Measurements from ENCODE around the gene TCL1B. TPM values are rescaled to one million over a fixed set of nuclear protein-coding genes. Genes with fewer than 3 reads are reported as not detected.

TCL1B gene
- total RNA-seq, 1 donor from 2014 or later, result not detected

DNA sequence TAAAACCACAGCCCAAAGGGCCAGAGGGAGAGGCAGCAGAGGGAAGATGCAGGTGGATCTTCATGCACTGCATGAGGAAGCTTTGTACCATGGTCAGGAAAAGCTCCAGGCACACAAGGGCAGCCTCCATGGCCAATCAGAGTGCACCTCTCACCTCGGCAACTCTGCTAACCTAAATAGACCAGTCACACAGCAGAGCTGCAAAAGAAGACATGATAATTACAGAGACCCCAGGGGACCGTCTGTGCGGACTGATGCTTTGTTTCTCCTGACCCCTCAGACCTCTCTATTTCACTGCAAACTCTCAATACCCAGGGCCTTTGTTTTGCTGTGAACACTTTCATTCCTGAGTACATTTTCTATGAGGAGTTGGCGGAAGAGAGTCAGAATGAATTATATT is 10.7 kb upstream of the TCL1B start:
- Mint-ChIP-seq H3K27me3 (ENCODE audit: unreplicated experiment) (no peaks in the 10 kb centered on the region), H3K4me1 (ENCODE audit: unreplicated experiment) (no peaks in the 10 kb centered on the region), H3K9me3 (ENCODE audit: unreplicated experiment) (no peaks in the 10 kb centered on the region), H3K4me3 (ENCODE audit: unreplicated experiment) (no peak overlapping the region), H3K27ac (ENCODE audit: unreplicated experiment) (no peak overlapping the region), H3K36me3 (ENCODE audit: low read depth, unreplicated experiment) (no peaks in the 10 kb centered on the region)
- TF ChIP-seq, protein P1, sequence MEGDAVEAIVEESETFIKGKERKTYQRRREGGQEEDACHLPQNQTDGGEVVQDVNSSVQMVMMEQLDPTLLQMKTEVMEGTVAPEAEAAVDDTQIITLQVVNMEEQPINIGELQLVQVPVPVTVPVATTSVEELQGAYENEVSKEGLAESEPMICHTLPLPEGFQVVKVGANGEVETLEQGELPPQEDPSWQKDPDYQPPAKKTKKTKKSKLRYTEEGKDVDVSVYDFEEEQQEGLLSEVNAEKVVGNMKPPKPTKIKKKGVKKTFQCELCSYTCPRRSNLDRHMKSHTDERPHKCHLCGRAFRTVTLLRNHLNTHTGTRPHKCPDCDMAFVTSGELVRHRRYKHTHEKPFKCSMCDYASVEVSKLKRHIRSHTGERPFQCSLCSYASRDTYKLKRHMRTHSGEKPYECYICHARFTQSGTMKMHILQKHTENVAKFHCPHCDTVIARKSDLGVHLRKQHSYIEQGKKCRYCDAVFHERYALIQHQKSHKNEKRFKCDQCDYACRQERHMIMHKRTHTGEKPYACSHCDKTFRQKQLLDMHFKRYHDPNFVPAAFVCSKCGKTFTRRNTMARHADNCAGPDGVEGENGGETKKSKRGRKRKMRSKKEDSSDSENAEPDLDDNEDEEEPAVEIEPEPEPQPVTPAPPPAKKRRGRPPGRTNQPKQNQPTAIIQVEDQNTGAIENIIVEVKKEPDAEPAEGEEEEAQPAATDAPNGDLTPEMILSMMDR (IDR thresholded peaks at IDR 0.05; ENCODE audit: unreplicated experiment), result no peak
- no peak for DNase-seq (ENCODE audit: low spot score)

DNA sequence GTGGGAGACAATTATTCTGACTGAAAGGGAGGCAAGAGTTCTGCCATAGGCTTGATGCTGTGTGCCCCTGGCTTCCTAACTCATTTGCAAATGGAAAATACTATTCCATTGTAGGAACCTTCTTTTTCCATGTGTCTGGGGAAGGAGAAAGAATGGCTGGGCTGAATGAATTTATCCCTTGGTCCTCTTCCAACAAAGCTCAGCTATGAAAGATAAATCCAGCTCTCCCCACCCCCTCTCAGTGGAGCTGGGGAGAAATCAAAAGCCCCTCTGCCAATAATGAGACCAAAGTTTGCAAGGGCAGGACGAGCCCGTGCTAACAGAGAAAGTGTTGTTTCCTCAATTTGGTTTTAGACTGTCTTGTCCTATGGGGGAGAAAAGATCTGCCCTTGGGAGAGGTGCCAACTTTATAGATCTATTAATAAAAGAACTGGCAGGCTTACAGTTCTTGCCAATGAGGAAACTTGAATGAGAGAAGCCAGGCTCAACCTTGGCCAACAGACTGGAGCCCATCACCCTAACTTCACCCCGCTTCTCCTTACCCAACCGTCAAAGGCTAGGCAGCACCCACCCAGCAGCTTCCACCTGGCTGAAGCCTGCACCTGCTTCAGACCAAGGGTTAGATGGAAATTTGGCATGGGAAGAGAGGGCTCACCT is 8.9 kb upstream of the TCL1B start:
- no peaks in the 10 kb centered on the region for H3K9me3 Mint-ChIP-seq (ENCODE audit: unreplicated experiment)
- TF ChIP-seq, protein P1 (IDR thresholded peaks at IDR 0.05; ENCODE audit: unreplicated experiment), result no peak
- H3K27ac Mint-ChIP-seq (ENCODE audit: unreplicated experiment), result no peak overlapping the region
- H3K36me3 Mint-ChIP-seq (ENCODE audit: low read depth, unreplicated experiment), result no peaks in the 10 kb centered on the region
- no peaks in the 10 kb centered on the region for H3K27me3 Mint-ChIP-seq (ENCODE audit: unreplicated experiment)
- no peak for DNase-seq (ENCODE audit: low spot score)
- H3K4me3 Mint-ChIP-seq (ENCODE audit: unreplicated experiment), result no peak overlapping the region
- H3K4me1 Mint-ChIP-seq (ENCODE audit: unreplicated experiment), result no peaks in the 10 kb centered on the region

DNA sequence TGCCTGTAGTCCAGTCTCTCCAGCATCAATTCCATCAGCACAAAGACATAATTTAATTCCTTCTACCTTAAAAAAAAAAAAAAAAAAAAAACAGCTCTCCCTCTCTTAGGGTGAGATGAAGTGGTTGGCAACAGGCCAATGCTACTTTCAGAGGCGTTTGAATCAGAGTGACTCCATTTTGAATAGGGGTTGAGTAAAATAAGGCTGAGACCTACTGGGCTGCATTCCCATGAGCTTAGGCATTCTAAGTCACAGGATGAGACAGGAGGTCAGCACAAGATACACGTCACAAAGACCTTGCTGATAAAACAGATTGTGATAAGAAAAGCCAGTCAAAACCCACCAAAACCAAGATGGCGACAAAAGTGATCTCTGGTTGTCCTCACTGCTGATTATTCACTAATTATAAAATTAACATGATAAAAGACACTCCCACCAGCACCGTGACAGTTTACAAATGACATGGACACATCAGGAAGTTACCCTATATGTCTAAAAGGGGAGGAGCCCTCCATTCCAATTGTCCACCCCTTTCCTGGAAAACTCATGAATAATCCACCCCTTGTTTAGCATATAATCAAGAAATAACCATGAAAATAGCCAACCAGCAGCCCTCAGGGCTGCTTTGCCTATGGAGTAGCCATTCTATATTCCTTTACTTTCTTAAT is 6.9 kb upstream of the TCL1B start:
- Mint-ChIP-seq H3K27ac (ENCODE audit: unreplicated experiment) (no peak overlapping the region), H3K4me1 (ENCODE audit: unreplicated experiment) (no peaks in the 10 kb centered on the region), H3K4me3 (ENCODE audit: unreplicated experiment) (no peak overlapping the region), H3K9me3 (ENCODE audit: unreplicated experiment) (no peaks in the 10 kb centered on the region), H3K36me3 (ENCODE audit: low read depth, unreplicated experiment) (no peaks in the 10 kb centered on the region), H3K27me3 (ENCODE audit: unreplicated experiment) (no peaks in the 10 kb centered on the region)
- TF ChIP-seq, protein P1 (IDR thresholded peaks at IDR 0.05; ENCODE audit: unreplicated experiment), result no peak
- no peak for DNase-seq (ENCODE audit: low spot score)

DNA sequence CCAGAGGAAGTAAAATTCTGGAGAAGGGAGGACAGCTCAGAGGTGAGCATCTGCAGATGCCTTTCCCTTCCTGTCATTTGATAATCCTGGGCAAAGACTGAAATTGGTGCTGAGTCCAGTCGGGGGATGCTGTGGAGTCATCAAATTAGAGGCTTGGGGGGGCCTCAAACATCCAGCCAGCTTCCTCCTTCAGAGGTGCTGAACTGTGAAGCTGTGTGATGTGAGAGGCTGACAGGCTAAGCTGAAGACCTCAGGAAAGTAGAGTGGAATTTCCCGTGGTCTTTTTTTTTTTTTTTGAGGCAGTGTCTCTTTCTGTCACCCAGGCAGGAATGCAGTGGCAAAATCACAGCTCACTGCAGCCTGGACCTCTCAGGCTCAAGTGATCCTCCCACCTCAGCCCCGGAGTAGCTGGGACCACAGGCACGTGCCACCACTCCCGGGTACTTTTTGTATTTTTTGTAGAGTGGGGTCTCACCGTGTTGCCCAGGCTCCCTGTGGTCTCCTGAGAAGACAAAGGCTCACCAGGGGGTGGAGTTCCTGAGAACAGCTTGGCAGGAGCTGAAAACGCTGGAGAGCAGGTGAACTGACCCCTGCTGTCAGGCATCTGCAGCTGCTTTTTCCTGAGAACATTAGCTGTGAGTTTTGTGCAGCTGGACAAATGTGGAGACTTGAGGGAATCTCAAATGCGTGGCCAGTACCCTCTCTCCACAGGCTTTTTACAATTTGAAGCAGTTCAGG is 6.1 kb upstream of the TCL1B start:
- Mint-ChIP-seq H3K27ac (ENCODE audit: unreplicated experiment) (no peak overlapping the region), H3K4me3 (ENCODE audit: unreplicated experiment) (no peak overlapping the region), H3K4me1 (ENCODE audit: unreplicated experiment) (no peaks in the 10 kb centered on the region), H3K9me3 (ENCODE audit: unreplicated experiment) (no peaks in the 10 kb centered on the region), H3K27me3 (ENCODE audit: unreplicated experiment) (no peaks in the 10 kb centered on the region), H3K36me3 (ENCODE audit: low read depth, unreplicated experiment) (no peaks in the 10 kb centered on the region)
- TF ChIP-seq, protein P1 (IDR thresholded peaks at IDR 0.05; ENCODE audit: unreplicated experiment), result no peak
- DNase-seq (ENCODE audit: low spot score), result no peak

DNA sequence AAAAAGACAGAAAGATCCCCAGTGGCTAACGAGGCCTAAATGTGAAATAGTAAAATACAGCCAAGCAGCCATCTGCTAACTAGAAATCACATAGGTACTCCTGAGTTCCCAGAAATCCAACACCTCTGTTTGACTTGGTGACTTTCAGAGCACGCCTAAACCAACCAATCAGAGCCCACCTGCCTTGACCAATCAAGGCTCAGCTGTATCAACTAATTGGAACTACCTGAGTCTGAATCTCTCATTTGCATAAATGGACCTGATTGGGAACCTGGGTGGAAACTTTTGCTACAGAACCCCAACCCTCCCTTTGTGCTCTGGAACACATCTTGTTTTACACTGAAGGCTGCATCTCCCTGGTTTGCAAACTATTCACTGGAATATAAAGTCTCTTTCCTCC is 5.1 kb upstream of the TCL1B start:
- H3K27ac Mint-ChIP-seq (ENCODE audit: unreplicated experiment), result no peak overlapping the region
- no peaks in the 10 kb centered on the region for H3K36me3 Mint-ChIP-seq (ENCODE audit: low read depth, unreplicated experiment)
- no peaks in the 10 kb centered on the region for H3K27me3 Mint-ChIP-seq (ENCODE audit: unreplicated experiment)
- H3K9me3 Mint-ChIP-seq (ENCODE audit: unreplicated experiment), result no peaks in the 10 kb centered on the region
- TF ChIP-seq, protein P1 (IDR thresholded peaks at IDR 0.05; ENCODE audit: unreplicated experiment), result no peak
- no peak overlapping the region for H3K4me3 Mint-ChIP-seq (ENCODE audit: unreplicated experiment)
- no peaks in the 10 kb centered on the region for H3K4me1 Mint-ChIP-seq (ENCODE audit: unreplicated experiment)
- DNase-seq (ENCODE audit: low spot score), result no peak
